Osteoblast (primary cell): ENCODE measurements around the gene P3H3. TPM values are rescaled to one million over a fixed set of nuclear protein-coding genes. Genes with fewer than 3 reads are reported as not detected.
A peak's percentile ranks its signal among the peaks of the same experiment; 100 is the strongest.

ENCODE experiments used
- DNase-seq: peaks from one replicate; pipeline ENCODE4 v3.0.0; 2011; ENCODE audit warnings: low spot score, mixed read lengths; ENCODE audit not compliant: insufficient read length; ENCODE audit errors: missing footprints
- H2AFZ ChIP-seq: 2 replicates; pipeline ENCODE4 v1.6.0; 2011; ENCODE audit warnings: mild to moderate bottlenecking, low read length
- H3K27ac ChIP-seq: 2 replicates; pipeline ENCODE4 v1.5.1; 2011; ENCODE audit warnings: mild to moderate bottlenecking, low read depth, low read length, moderate library complexity
- H3K27me3 ChIP-seq: 2 replicates; pipeline ENCODE4 v1.6.0; 2012; ENCODE audit warnings: mild to moderate bottlenecking, control low read depth, inconsistent platforms, low read length, moderate library complexity; ENCODE audit not compliant: insufficient read depth
- H3K36me3 ChIP-seq: 2 replicates; pipeline ENCODE4 v1.5.1; 2011; ENCODE audit warnings: mild to moderate bottlenecking, low read length, control low read depth, moderate library complexity; ENCODE audit not compliant: insufficient read depth
- H3K4me1 ChIP-seq: 2 replicates; pipeline ENCODE4 v1.5.1; 2011; ENCODE audit warnings: mild to moderate bottlenecking, low read length, control low read depth, moderate library complexity; ENCODE audit not compliant: insufficient read depth
- H3K4me2 ChIP-seq: 2 replicates; pipeline ENCODE4 v1.6.0; 2011; ENCODE audit warnings: mild to moderate bottlenecking, low read length; ENCODE audit not compliant: insufficient read depth
- H3K4me3 ChIP-seq: fragments of 200-600 bp; sonication (generic); 3 replicates; pipeline ENCODE4 v1.5.1; 2012; ENCODE audit warnings: mild to moderate bottlenecking, low read length, inconsistent platforms; ENCODE audit not compliant: insufficient read depth
- H3K79me2 ChIP-seq: 2 replicates; pipeline ENCODE4 v1.6.0; 2012; ENCODE audit warnings: mild to moderate bottlenecking, low read length, control low read depth, inconsistent platforms; ENCODE audit not compliant: insufficient read depth
- H3K9me3 ChIP-seq: 2 replicates; pipeline ENCODE4 v1.5.1; 2011; ENCODE audit warnings: low read depth, low read length, control low read depth
- H4K20me1 ChIP-seq: 2 replicates; pipeline ENCODE4 v1.6.0; 2012; ENCODE audit warnings: mild to moderate bottlenecking, low read length, control low read depth; ENCODE audit not compliant: insufficient read depth
- total RNA-seq: library from RNA; depleted of rRNA; stranded (reverse); fragments of >200 nt; gene quantifications from 2 replicates; pipeline ENCODE4 v1.2.3, GENCODE V29; 2012
- TF ChIP-seq, protein P1 (sequence below): IDR thresholded peaks from 2 replicates; pipeline ENCODE4 v1.5.1; 2011; ENCODE audit warnings: mild to moderate bottlenecking, low read depth, low read length, moderate library complexity; ENCODE audit errors: extremely low read depth

The P3H3 gene
- total RNA-seq, 1 donor: 130 TPM

DNA sequence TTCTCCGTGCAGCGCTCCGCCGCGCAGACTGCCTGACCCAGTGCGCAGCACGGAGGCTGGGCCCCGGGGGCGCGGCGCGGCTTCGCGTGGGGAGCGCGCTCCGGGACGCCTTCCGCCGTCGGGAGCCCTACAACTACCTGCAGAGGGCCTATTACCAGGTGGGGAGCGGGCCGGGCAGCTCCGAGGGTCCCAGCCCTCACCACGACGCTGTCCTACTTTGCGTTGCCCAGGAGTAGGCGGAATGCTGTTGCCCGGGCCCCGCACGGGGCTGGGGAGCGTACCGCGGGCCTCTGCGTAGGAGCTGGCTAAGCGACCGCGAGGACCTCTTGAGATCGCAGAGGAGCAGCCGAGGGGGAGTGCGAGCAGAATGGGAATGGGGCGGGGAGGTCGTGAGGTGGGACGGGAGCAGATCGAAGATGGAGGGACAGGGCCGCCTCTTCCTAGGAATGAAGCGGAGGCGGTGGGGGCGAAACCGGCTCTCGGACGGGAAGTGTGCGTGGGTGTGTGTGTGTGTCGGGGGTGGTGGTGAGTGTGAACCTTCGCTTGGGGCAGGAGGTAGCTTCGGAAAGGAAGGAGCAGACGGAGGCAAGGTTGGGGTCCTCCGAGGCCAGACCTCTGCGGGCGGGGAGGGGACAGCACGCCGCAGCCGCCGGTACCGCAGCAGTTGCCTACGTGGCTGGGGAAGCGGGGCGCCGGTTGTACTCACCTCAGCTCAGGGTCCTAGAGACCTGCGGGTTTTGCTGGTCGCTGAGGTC, 751 bp downstream of the P3H3 start:
- Histone ChIP-seq H3K4me1 (peaks cover 21% of the 10 kb centered on the region), H3K79me2 (peaks cover 45% of the 10 kb centered on the region), H3K4me3 (peak overlapping the region; percentile 99), H2AFZ (peak overlapping the region; percentile 86), H3K27me3 (no peaks in the 10 kb centered on the region), H3K4me2 (peak overlapping the region; percentile 91), H3K9me3 (no peaks in the 10 kb centered on the region), H3K36me3 (peaks cover 28% of the 10 kb centered on the region), H4K20me1 (peaks cover 7% of the 10 kb centered on the region), H3K27ac (peak overlapping the region; percentile 91)
- DNase-seq: peak; percentile 97
- TF ChIP-seq, protein P1, sequence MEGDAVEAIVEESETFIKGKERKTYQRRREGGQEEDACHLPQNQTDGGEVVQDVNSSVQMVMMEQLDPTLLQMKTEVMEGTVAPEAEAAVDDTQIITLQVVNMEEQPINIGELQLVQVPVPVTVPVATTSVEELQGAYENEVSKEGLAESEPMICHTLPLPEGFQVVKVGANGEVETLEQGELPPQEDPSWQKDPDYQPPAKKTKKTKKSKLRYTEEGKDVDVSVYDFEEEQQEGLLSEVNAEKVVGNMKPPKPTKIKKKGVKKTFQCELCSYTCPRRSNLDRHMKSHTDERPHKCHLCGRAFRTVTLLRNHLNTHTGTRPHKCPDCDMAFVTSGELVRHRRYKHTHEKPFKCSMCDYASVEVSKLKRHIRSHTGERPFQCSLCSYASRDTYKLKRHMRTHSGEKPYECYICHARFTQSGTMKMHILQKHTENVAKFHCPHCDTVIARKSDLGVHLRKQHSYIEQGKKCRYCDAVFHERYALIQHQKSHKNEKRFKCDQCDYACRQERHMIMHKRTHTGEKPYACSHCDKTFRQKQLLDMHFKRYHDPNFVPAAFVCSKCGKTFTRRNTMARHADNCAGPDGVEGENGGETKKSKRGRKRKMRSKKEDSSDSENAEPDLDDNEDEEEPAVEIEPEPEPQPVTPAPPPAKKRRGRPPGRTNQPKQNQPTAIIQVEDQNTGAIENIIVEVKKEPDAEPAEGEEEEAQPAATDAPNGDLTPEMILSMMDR: no peak

GRCh38 chr12:6829536-6830220, 1.5 kb downstream of the P3H3 start:
- no peaks in the 10 kb centered on the region for H3K9me3 ChIP-seq
- no peaks in the 10 kb centered on the region for H3K27me3 ChIP-seq
- H4K20me1 ChIP-seq: peaks cover 10% of the 10 kb centered on the region
- peak overlapping the region; percentile 86 for H2AFZ ChIP-seq
- peaks cover 21% of the 10 kb centered on the region for H3K4me1 ChIP-seq
- TF ChIP-seq, protein P1: no peak
- H3K27ac ChIP-seq: peak overlapping the region; percentile 91
- peak; percentile 97 for DNase-seq
- peak overlapping the region; percentile 99 for H3K4me3 ChIP-seq
- peak overlapping the region; percentile 91 for H3K4me2 ChIP-seq
- peaks cover 45% of the 10 kb centered on the region for H3K79me2 ChIP-seq
- H3K36me3 ChIP-seq: peaks cover 36% of the 10 kb centered on the region

DNA sequence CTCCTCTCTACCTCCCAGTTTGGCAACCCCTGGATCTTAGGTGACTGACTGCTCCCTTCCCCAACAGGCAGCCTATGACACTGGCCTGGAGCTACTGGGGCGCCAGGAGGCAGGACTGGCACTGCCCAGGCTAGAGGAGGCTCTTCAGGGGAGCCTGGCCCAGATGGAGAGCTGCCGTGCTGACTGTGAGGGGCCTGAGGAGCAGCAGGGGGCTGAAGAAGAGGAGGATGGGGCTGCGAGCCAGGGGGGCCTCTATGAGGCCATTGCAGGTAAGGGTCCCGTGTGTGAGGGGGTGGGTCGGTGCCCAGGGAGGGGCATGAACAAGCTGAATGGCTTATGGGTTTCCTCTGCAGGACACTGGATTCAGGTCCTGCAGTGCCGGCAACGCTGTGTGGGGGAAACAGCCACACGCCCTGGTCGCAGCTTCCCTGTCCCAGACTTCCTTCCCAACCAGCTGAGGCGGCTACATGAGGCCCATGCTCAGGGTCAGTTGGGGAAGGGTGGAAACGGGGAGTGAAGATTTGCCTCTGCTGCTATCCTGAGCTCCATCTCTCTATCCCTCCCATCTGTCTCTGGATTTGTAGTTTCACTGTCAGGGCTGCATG, 2.2 kb downstream of the P3H3 start:
- Histone ChIP-seq H3K79me2 (peaks cover 45% of the 10 kb centered on the region), H3K27me3 (no peaks in the 10 kb centered on the region), H3K4me3 (no peak overlapping the region), H3K27ac (no peak overlapping the region), H3K4me1 (peaks cover 17% of the 10 kb centered on the region), H3K36me3 (peaks cover 43% of the 10 kb centered on the region), H3K4me2 (peak overlapping the region; percentile 91), H2AFZ (no peak overlapping the region), H4K20me1 (peaks cover 10% of the 10 kb centered on the region), H3K9me3 (no peaks in the 10 kb centered on the region)
- TF ChIP-seq, protein P1: no peak
- peak; percentile 88 for DNase-seq

DNA sequence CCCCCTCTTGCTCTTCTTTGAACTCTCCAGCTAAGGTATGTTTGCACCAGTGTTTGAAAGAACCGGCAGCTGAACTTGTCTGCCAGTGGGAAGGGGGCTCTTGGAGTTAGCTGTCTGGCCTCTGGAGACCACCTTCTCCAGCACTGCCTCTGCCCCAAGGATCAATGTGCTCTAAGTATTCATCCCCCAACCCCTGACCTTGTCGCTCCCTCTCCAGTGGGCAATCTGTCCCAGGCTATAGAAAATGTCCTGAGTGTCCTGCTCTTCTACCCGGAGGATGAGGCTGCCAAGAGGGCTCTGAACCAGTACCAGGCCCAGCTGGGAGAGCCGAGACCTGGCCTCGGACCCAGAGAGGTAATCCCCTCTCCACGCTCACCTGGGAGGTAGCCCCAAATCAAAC, 2.8 kb downstream of the P3H3 start:
- no peaks in the 10 kb centered on the region for H3K27me3 ChIP-seq
- peak; percentile 91 for DNase-seq
- no peak overlapping the region for H2AFZ ChIP-seq
- H3K36me3 ChIP-seq: peaks cover 48% of the 10 kb centered on the region
- TF ChIP-seq, protein P1: no peak
- H3K4me3 ChIP-seq: no peak overlapping the region
- H3K4me2 ChIP-seq: no peak overlapping the region
- H3K79me2 ChIP-seq: peaks cover 45% of the 10 kb centered on the region
- H4K20me1 ChIP-seq: peaks cover 10% of the 10 kb centered on the region
- H3K9me3 ChIP-seq: no peaks in the 10 kb centered on the region
- peaks cover 16% of the 10 kb centered on the region for H3K4me1 ChIP-seq
- H3K27ac ChIP-seq: no peak overlapping the region
